ENCODE results near the gene SMYD3.

- TF ChIP-seq CTCF (IDR thresholded peaks at IDR 0.05), result no peak
- TF ChIP-seq POLR2A (IDR thresholded peaks at IDR 0.05), result no peak
Measured at GRCh38 chr1:246550402-246550801, 43.3 kb upstream of the SMYD3 start.
